Adrenal gland (tissue), 12 donors: Measurements from ENCODE around the gene NPPB. TPM values are rescaled to one million over a fixed set of nuclear protein-coding genes. Genes with fewer than 3 reads are reported as not detected.
A peak's percentile ranks its signal among the peaks of the same experiment; 100 is the strongest.

Experiments used
- DNase-seq, 7 donors: peaks; one replicate each; pipeline ENCODE4 v3.0.0-alpha.2; 2019 to 2020
- H3K27ac ChIP-seq, 5 donors: fragments of 200-600 bp; sonication (generic) in 4 of 5; 1 replicate in 3 of 5; 2 replicates in 2 of 5; pipeline versions ENCODE4 v1.5.1 to v1.8.0; 2016 to 2020; ENCODE audit warnings: mild to moderate bottlenecking in 1 of 5
- H3K27me3 ChIP-seq: fragments of 200-600 bp; 2 replicates; pipeline ENCODE4 v1.8.0; 2021
- H3K36me3 ChIP-seq, 2 donors: fragments of 200-600 bp; replicated peaks in 1 of 2; 1 replicate in 1 of 2; 2 replicates in 1 of 2; pipeline versions ENCODE4 v1.5.1 to v1.8.0; 2018 to 2022
- H3K4me1 ChIP-seq, 2 donors: fragments of 200-600 bp; replicated peaks in 1 of 2; 1 replicate in 1 of 2; 2 replicates in 1 of 2; pipeline versions ENCODE4 v1.5.1 to v1.8.0; 2018 to 2021
- H3K4me3 ChIP-seq, 4 donors: fragments of 200-600 bp; sonication (generic) in 3 of 4; one replicate each; pipeline ENCODE4 v1.5.1; 2016 to 2018
- H3K9me3 ChIP-seq, 3 donors: fragments of 200-600 bp; sonication (generic) in 1 of 3; replicated peaks in 1 of 3; 1 replicate in 2 of 3; 2 replicates in 1 of 3; pipeline versions ENCODE4 v1.5.1 to v1.8.0; 2016 to 2021
- POLR2A ChIP-seq, 2 donors: fragments of 450-650 bp; IDR thresholded peaks; one replicate each; pipeline ENCODE4 v1.6.1; 2017; ENCODE audit warnings: antibody characterized with exemption in 2 of 2, mild to moderate bottlenecking in 2 of 2, moderate library complexity in 1 of 2
- WGBS, 4 donors: extraction: QIAGEN DNeasy Blood & Tissue Kit in 2 of 4; methylation state at CpG; one replicate each; pipeline versions ENCODE4 v1.1.5 to v1.1.7; 2013 to 2017; 5-methylcytosine and 5-hydroxymethylcytosine counted together
- intact Hi-C, 2 donors: fragments of 100-400 bp; cut with DNase I; formaldehyde crosslinking; loops; one replicate each; pipeline versions ENCODE4 v1.14.1 to v1.15.0; 2022 to 2023
- polyA plus RNA-seq, 3 donors: library from polyadenylated mRNA; stranded (reverse); fragments of 200-250 nt in 2 of 3; fragments of 350-450 nt in 1 of 3; fragmentation: Illumina TruSeq in 1 of 3; extraction: RNeasy Lipid Tissue Mini Kit (QIAGEN cat#74804) in 1 of 3; gene quantifications; one replicate each; pipeline ENCODE4 v1.2.3, GENCODE V29; 2013 to 2014
- total RNA-seq, 9 donors: library from RNA; depleted of rRNA in 4 of 9; stranded (reverse); fragments of >200 nt in 4 of 9; fragments of 120-200 nt in 1 of 9; fragmentation: NEBNext Ultra II Directional in 1 of 9; extraction: Animal tissue kit (Norgen Biotek cat#: 25700) in 1 of 9; gene quantifications; one replicate each; pipeline versions ENCODE4 v1.1.0 to v1.2.4, GENCODE V29; 2013 to 2023
- TF ChIP-seq, protein P1 (sequence below), 6 experiments: fragments of 450-650 bp in 4 of 6; fragments of 200-600 bp in 2 of 6; sonication (generic) in 1 of 6; IDR thresholded peaks; 1 replicate in 5 of 6; 2 replicates in 1 of 6; pipeline versions ENCODE4 v1.5.1 to v1.8.0; 2016 to 2021; ENCODE audit warnings: antibody characterized with exemption in 6 of 6, mild to moderate bottlenecking in 2 of 6, moderate library complexity in 1 of 6
- donor health status: healthy with polysubstance abuse.
- donor health status: Bipolar disorder and iron deficiency.
- donor health status: DM: yes; HTN: yes; CAD: no.
- donor health status: DM: no; HTN: no; CAD: no.
- donor health status: DM: no; HTN: no; CAD: no.
- donor health status: DM: yes; HTN: yes; CAD: no.

The NPPB gene
- total and polyA plus RNA-seq, 12 donors = 1.1 TPM; not detected in 11

GRCh38 chr1:11850156-11850555 lies 8.6 kb downstream of the NPPB start:
- H3K9me3 ChIP-seq = no peaks in the 10 kb centered on the region
- no peak overlapping the region for H3K27ac ChIP-seq
- no peaks in the 10 kb centered on the region for H3K27me3 ChIP-seq
- no peak for DNase-seq
- intact Hi-C loops = no loop called here
- 53 to 61% (median 57%) methylated on average over 10 to 11 of the region's 11 CpGs for WGBS, 4 donors
- peaks cover 0 to 3% of the 10 kb centered on the region in 2 donors for H3K36me3 ChIP-seq
- H3K4me1 ChIP-seq = no peaks in the 10 kb centered on the region
- TF ChIP-seq POLR2A (IDR thresholded peaks at IDR 0.05) = no peak
- TF ChIP-seq, protein P1, sequence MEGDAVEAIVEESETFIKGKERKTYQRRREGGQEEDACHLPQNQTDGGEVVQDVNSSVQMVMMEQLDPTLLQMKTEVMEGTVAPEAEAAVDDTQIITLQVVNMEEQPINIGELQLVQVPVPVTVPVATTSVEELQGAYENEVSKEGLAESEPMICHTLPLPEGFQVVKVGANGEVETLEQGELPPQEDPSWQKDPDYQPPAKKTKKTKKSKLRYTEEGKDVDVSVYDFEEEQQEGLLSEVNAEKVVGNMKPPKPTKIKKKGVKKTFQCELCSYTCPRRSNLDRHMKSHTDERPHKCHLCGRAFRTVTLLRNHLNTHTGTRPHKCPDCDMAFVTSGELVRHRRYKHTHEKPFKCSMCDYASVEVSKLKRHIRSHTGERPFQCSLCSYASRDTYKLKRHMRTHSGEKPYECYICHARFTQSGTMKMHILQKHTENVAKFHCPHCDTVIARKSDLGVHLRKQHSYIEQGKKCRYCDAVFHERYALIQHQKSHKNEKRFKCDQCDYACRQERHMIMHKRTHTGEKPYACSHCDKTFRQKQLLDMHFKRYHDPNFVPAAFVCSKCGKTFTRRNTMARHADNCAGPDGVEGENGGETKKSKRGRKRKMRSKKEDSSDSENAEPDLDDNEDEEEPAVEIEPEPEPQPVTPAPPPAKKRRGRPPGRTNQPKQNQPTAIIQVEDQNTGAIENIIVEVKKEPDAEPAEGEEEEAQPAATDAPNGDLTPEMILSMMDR (IDR thresholded peaks at IDR 0.05) = no peak
- no peak overlapping the region for H3K4me3 ChIP-seq

GRCh38 chr1:11848373-11848700 lies 10.4 kb downstream of the NPPB start:
- Histone ChIP-seq H3K4me3 (no peak overlapping the region), H3K27me3 (no peaks in the 10 kb centered on the region), H3K27ac (no peak overlapping the region), H3K4me1 (no peaks in the 10 kb centered on the region), H3K9me3 (no peaks in the 10 kb centered on the region), H3K36me3 (peaks cover 0 to 14% of the 10 kb centered on the region in 2 donors)
- intact Hi-C loops = loop anchor here (10.0 kb wide), 1 partner anchor 116 kb away; no protein-coding TSS in a partner anchor
- no peak for DNase-seq
- TF ChIP-seq, protein P1 (IDR thresholded peaks at IDR 0.05) = no peak
- no peak for TF ChIP-seq POLR2A (IDR thresholded peaks at IDR 0.05)
- WGBS, 4 donors = 68 to 82% (median 79%) methylated on average over 9 of the region's 9 CpGs

GRCh38 chr1:11847667-11848372 lies 10.9 kb downstream of the NPPB start, which contains the start of gene NPPA:
Gene NPPA (minus strand): TSS chr1:11847783. CDS start chr1:11847684, 99 bp downstream.
- peaks cover 0 to 14% of the 10 kb centered on the region in 2 donors for H3K36me3 ChIP-seq
- WGBS, 4 donors = 60 to 80% (median 72%) methylated on average over 16 to 18 of the region's 18 CpGs
- intact Hi-C loops = loop anchor here (10.0 kb wide), 1 partner anchor 117 kb away; no protein-coding TSS in a partner anchor
- TF ChIP-seq, protein P1 (IDR thresholded peaks at IDR 0.05) = no peak
- TF ChIP-seq POLR2A (IDR thresholded peaks at IDR 0.05) = no peak
- no peak within 1 kb of the TSS for H3K4me3 ChIP-seq
- no peak within 1 kb of the TSS for H3K27ac ChIP-seq
- DNase-seq = peak in 1 of 7 donors; percentile 75
- H3K9me3 ChIP-seq = no peaks in the 10 kb centered on the region
- H3K27me3 ChIP-seq = no peaks in the 10 kb centered on the region
- H3K4me1 ChIP-seq = peaks cover 0 to 4% of the 10 kb centered on the region in 2 donors

- 61 to 80% (median 69%) methylated on average over 5 of the region's 5 CpGs for WGBS, 4 donors
- H3K36me3 ChIP-seq = peaks cover 0 to 27% of the 10 kb centered on the region in 2 donors
- intact Hi-C loops = loop anchor here (10.0 kb wide), 1 partner anchor 119 kb away; no protein-coding TSS in a partner anchor
Measured at GRCh38 chr1:11845641-11846335, 13.0 kb downstream of the NPPB start.

More at GRCh38 chr1:11845641-11846335, 13.0 kb downstream of the NPPB start:
- H3K9me3 ChIP-seq = no peaks in the 10 kb centered on the region
- no peaks in the 10 kb centered on the region for H3K27me3 ChIP-seq
- no peak overlapping the region for H3K4me3 ChIP-seq
- TF ChIP-seq, protein P1 (IDR thresholded peaks at IDR 0.05) = peak in 1 of 6 experiments; percentile 10
- no peak for TF ChIP-seq POLR2A (IDR thresholded peaks at IDR 0.05)
- no peak for DNase-seq
- no peak overlapping the region for H3K27ac ChIP-seq
- H3K4me1 ChIP-seq = peaks cover 0 to 13% of the 10 kb centered on the region in 2 donors
